Ishikawa (cell line): Measurements from ENCODE around the gene MICALL2.

Experiments used
- CEBPB ChIP-seq: IDR thresholded peaks from 2 replicates; pipeline ENCODE4 v1.6.1; 2012
- CREB1 ChIP-seq: IDR thresholded peaks from 2 replicates; pipeline ENCODE4 v1.6.1; 2012; ENCODE audit warnings: low read depth
- EP300 ChIP-seq: IDR thresholded peaks from 2 replicates; pipeline ENCODE4 v1.6.1; 2012; ENCODE audit warnings: borderline replicate concordance
- FOXM1 ChIP-seq: IDR thresholded peaks from 2 replicates; pipeline ENCODE4 v1.6.1; 2012; ENCODE audit warnings: low read depth, borderline replicate concordance
- RAD21 ChIP-seq: IDR thresholded peaks from 2 replicates; pipeline ENCODE4 v1.6.1; 2012; ENCODE audit warnings: low read depth
- TCF12 ChIP-seq: IDR thresholded peaks from 2 replicates; pipeline ENCODE4 v1.6.1; 2012; ENCODE audit warnings: low read depth

DNA sequence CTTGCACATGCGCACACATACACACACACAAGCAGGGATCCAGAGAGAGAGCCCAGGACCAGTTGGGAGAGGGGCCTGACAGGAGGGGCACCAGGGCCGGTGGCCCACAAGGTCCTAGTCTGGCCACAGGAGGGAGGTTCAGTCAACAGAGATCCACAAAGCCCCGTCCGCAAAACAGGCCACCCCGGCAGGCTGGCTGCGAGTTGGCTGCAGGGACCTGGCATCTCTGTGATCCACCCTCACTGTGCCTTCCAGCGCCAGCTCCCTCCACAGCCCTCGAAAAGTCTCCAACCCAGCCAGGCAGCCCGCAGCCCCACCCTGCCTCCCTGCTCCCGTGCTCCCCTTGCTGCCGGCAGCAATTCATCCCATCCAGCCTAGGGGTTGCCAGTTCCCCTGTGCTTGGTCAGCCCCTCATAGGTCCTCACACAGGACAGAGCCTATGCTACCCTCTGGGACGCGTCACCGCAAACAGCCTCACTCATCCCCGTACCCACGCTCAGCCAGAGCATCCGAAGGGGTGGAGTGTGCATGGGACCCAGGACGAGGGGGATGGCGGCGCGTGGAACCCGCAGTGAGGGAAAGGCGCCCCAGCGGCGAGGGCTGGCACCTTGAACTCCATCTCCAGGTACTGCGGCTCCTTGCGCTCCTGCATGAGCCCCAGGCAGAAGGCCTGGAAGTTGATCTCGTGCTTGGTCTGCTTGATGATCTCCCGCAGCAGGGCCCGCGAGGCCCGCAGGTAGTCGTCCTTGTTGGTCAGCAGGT, 37.4 kb upstream of the MICALL2 start:
- TF ChIP-seq TCF12 (no peak), RAD21 (no peak), CEBPB (no peak), FOXM1 (no peak), EP300 (no peak), CREB1 (no peak)
